Dedifferentiated amniotic fluid mesenchymal stem cell (primary cell): Measurements from ENCODE around the gene ANKRD39.

Experiments used
- DNase-seq: peaks from one replicate; pipeline ENCODE4 v3.0.0-alpha.2; 2016; ENCODE audit errors: extremely low spot score

ANKRD39 gene

GRCh38 chr2:96887493-96888012, 29.7 kb upstream of the ANKRD39 start:
- DNase-seq: no peak

DNA sequence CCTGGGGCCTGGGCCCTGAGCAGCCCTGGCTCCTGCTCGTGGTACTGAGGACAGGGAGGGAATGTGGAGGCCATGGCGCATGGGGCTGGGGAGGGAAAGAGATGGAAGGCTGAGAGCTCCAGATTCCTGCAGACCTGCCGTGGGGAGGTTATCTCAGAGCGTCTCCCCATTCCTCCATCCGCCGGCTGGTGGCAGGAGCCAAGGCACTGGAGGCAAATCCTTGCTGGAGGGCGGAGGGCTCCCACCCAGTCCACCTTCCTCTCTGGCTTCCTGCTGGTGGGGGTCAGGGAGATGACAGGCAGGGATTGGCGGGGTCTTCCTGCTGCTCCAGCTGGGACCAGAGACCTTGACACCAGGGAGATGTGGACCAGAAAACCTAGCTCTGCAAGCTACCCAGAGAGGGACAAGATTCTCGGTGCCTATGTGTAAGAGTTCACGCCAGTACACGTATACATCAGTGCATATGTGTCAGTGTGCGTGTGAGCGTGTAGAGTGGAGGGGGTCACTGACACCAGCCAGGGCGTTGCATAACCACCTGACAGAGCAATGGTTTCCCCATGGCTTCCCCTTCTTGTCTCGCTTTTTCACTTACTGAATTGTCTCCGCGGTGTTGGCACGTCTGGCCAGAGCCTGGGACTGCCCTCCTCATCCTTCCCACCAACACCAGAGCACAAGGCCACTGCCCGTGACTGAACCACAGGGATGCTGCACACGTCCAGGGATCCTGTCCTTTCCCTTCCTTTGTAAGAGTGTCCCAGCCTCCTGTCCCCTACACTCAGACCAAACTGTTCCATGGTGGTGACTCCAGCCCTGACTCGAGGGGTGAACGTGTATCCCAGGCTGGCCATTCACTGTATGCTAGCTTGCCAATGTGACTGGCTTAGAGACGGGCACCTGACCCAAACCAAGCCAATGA, 27.9 kb upstream of the ANKRD39 start:
- no peak for DNase-seq

GRCh38 chr2:96884299-96885094, 26.7 kb upstream of the ANKRD39 start:
- no peak for DNase-seq

- no peak for DNase-seq
Measured at GRCh38 chr2:96883306-96883705, 25.5 kb upstream of the ANKRD39 start.

GRCh38 chr2:96882906-96883305, 25.1 kb upstream of the ANKRD39 start:
- DNase-seq: no peak

GRCh38 chr2:96882230-96882629, 24.4 kb upstream of the ANKRD39 start:
- DNase-seq: no peak

- DNase-seq: no peak
Measured at GRCh38 chr2:96881349-96882195, 23.8 kb upstream of the ANKRD39 start.

DNA sequence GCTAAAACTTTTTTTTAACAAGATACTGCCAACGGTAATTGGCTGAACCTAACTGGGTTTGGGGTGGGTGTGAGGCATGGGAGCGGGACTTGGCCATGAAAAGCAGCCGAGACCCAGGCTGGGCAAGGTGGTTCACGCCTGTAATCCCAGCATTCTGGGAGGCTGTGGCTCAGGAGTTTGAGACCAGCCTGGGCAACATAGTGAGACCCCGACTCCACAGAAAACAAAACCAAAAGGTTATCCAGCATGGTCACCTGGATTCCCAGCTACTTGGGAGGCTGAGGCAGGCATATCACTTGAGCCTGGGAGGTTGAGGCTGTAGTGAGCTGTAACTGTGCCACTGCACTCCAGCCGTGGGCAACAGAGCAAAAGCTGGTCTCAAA, 23.1 kb upstream of the ANKRD39 start:
- DNase-seq: no peak

DNA sequence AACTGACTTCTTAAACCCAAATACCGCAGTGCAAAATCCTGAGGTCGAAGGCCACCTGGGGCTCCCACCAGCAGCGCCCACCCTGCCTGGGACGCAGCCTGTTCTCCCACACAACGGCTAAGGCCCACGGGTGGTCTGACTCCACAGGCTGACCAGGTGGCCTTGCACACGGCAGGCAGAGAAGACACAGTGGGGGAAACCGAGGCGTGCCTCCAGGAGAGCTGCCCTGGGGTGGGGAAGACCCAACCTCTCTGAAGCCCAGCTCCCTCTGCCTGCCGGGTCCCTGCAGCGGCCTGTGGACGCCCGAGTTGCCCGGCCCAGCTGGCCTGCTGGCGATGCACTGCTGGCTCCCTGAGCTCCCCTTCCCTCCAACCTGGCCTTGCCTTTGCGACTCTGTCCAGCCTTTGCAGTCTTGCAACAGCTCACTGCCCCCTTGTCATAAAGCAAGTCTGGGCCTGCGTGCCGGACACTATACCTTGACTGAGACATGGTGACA, 21.8 kb upstream of the ANKRD39 start:
- DNase-seq: no peak

DNA sequence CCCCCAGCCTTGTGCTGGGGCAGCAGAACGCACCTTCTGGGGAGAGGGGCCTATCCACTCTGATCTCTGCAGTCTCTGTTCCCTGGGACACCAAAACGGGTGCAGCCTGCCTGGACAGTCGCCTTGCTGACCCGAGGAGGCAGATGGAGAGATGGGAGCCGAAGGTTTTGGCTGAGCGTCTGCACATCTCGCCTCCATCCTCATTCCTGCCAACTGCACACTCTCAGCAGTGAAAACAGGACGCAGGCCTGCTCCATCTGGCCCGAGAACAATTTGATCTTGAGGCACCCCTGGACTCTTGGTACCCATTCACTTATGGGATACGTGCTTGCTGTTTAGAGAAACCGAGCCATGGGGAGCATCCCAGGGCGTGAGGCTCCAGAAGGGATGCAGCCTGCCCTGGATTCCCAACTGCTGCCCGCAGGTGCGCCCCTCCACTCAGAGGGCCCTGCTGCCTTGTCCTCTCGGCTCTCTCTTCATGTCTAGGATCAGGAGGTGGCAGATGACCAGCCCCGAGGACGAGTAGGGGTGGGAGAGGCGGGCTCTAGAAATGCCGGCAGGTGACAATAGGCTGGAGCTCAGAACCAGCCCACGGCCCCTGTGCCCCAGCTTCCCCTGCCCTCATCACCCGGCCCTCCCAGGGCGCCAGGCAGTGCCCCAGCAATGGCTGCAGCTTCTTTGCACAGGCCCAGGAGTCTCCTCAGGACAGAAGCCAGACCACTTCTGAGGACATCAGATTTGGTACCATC, 21.2 kb upstream of the ANKRD39 start:
- DNase-seq: no peak

DNA sequence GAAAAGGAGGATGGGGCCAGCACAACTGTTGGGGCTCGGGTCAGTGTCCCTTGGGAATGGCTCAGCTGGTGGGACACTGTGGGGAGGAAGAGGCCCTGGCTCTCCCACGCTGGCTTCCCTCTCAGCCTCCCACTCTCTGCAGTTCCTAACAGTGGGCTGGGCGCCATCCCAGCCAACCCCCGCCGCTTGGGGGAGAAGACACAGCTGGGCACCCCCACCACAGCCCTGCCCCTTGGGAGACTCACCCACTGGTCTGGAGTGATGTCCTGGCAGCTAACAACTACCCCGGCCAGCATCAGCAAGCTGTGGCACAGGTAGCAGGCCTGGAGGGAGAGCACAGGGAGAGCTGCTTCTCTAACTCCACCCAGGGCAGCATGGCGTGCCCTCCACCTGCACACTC, 20.4 kb upstream of the ANKRD39 start:
- DNase-seq: no peak

DNA sequence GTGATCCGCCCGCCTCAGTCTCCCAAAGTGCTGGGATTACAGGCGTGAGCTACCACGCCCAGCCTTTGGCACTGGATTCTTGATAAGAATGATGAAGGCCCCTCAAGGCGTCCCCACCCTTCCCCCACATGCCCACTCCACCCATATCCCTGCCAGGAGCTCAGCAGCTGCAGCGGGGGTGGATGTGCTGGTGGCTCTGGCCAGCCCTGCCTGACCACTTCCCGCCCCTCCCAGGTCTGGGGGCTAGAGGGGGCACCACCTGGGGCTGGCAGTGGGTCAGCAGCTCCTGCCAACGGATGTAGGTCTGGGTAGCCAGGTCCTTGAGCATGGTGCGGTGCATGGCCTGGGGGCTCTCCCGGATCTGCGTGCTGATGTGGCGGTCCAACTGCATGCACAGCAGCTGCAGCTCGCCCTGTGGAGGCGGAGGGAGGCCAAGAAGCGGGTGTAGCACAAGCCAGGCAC, 19.8 kb upstream of the ANKRD39 start:
- no peak for DNase-seq

- no peak for DNase-seq
Measured at GRCh38 chr2:96877042-96877451, 19.2 kb upstream of the ANKRD39 start.

DNA sequence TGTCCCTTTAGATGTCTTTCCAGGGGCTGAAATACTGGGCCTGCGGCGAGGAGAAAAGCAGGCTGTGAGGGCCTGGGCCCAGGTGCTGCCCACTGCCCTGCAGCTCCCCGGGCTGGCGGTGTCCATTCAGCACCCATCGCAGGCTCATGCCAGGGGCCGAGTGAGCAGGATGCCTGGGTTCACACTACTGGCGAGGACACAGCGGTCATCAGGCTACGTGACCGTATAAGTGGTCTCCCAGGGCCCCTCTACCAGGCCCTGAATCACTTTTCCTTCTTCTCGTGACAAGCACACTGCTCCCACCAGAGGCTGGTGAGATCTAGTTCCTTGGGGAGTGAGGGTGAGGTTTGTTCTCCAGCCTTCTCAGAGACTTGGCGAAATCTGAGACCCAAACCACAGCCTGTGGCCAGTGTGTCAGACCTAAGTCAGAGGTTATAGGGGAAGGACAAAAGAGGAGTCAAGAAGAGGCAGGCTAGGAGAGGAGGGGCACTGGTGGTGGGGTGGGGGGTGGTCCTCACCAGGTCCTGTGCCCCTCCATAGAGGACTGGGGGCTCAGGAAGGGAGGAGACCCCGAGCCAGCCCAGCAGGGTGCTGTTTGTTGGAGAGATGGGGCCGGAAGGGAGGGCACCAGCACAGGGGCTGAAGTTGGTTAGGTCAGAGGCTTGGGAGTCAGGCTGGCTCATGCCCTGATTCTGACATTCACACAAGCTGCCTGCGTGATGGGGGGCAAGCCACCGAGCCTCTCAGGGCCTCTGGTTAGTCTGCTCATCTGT, 18.6 kb upstream of the ANKRD39 start:
- no peak for DNase-seq

DNA sequence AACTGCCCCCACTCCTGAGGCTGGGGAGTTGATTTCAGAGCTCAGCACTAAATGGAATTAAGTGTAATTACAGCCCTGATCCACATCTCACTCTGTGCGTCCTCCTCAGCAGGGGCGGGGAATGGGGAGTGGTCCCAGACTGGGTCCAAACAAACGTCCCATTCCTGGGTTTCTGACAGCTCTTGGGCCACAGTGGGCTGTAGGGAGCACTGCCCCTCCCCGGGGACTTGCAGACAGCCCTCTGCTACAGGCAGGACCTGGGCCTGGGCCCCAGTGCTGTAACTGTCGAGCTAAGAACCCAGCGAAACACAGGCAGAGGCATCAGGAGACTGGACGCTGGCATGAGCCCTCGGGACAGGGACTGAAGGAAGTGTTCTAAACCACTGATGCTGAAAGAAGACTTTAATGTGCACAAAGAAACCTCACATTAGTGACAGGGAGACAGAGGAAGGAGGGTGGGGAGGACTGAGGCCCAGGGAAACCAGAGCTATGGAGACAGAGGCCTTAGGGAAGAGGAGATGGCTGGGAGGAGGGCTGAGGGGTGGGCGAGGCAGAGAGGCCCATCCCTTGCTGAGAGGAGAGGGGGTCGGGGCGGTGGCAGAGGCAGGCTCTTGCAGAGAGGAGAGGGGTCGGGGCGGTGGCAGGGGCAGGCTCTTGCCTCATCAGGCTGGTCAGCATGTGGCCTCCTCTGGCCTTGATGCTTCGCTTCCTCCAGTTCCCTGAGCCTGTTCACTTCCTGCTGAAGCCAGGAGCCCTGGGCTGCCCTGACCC, 17.9 kb upstream of the ANKRD39 start:
- no peak for DNase-seq

DNA sequence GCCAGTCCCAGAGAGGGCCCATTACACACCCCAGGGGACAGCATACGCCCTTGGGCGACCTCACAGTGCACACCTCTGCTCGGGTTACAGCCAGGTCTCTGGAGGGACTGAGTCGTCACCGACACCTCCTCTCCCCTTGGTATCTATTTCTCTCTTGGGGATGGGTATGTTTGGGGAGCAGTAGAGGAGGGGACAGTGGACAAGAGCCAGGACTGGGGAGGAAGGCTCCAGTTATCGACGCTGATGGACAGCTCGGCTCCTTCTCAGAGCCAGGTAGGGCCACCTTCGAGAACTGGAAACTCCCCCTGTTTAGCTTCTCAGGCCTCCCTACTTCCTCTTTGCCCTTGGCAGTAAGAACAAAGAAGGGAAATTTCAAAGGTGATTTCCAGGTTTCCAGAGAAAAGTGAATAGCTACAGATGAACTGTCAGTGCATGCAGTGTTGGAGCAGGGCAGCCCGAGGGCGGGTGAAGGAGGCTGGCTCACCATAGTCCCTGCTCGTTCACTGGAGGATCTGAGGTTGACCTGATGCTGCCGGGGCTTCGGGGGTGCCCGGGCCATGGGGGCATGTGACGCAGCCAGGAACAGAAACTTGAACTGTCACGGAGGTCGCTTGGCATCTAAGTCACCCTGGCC, 16.5 kb upstream of the ANKRD39 start:
- no peak for DNase-seq

- DNase-seq: no peak
Measured at GRCh38 chr2:96873651-96874096, 15.9 kb upstream of the ANKRD39 start.

DNA sequence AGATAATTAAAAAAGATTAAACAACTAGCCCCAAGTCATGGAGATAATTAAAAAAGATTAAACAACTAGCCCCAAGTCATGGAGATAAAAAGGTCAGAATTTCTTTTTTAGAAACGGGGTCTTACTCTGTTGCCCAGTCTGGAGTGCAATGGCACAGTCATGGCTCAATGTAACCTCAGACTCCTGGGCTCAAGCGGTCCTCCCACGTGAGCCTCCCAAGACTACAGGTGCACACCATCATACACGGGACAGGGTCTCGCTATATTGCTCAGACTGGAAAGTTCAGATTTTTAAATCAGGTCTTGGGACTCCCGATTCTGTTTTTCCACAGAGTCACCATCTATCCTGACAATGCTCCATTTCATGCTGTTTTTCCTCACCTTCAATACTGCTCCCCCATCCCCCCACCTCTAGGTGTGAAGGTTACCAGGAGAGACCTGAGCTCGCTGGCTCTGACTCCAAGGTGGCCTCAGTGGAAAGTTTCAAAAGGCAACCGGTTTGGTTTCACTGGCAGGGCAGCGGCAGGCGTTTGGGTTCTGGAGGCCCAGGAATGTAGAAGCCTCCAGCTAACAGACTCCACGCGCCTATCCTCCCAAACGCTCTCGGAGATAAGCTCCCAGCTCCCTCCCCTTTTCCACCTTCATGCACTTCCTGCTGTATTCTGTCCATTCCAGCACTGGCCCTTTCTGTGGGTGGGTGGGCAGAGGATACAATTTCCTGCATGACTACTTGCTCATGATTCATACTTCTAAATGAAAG, 15.0 kb upstream of the ANKRD39 start:
- no peak for DNase-seq
